HepG2 (cell line): ENCODE measurements around the gene IFNAR2. TPM values are rescaled to one million over a fixed set of nuclear protein-coding genes. Genes with fewer than 3 reads are reported as not detected.

ENCODE experiments used
- ATAC-seq: fragments of 200-7000 bp; cut with Tn5 transposase; 3 replicates; pipeline ENCODE4 v1.9.1; 2020; ENCODE audit warnings: mild to moderate bottlenecking, moderate library complexity
- BruUV-seq: library from RNA; stranded (reverse); fragments of 400-500 nt; replicated peaks from 2 replicates; lab custom pipeline; 2021; lab: Mats Ljungman, UMichigan
- CTCF ChIA-PET: fragments of 300-600 bp; formaldehyde crosslinking; extraction: SDS; loops from one replicate; lab custom pipeline; 2021; ENCODE audit warnings: low total read pairs, inconsistent platforms, low intra/inter-chr PET ratio; lab: Yijun Ruan, JAX
- POLR2A ChIA-PET: fragments of 350-600 bp; sonication (Branson Sonifier 250); formaldehyde crosslinking; loops from one replicate; lab custom pipeline; 2020; ENCODE audit warnings: antibody characterized with exemption, inconsistent platforms; lab: Yijun Ruan, JAX
- DNase-seq: peaks from one replicate; pipeline ENCODE4 v3.0.0-alpha.2; 2015; ENCODE audit warnings: low spot score
- FAIRE-seq: peaks from 3 replicates; lab custom pipeline; 2011; peaks lifted over from hg19 to GRCh38; lab: Jason Lieb, UNC
- H2AFZ ChIP-seq: one replicate; pipeline ENCODE4 v1.6.1; 2011; ENCODE audit warnings: low read length, inconsistent platforms
- H3K27ac ChIP-seq: fragments of 300-600 bp; 3 replicates; pipeline ENCODE4 v1.8.0; 2011; ENCODE audit warnings: mixed run types, mild to moderate bottlenecking, mixed read lengths, low read length, inconsistent platforms; ENCODE audit not compliant: insufficient read depth; ENCODE audit errors: extremely low read length
- H3K27me3 ChIP-seq, 2 experiments: fragments of 200-600 bp in 1 of 2; 2 replicates in 1 of 2; 3 replicates in 1 of 2; pipeline versions ENCODE4 v1.6.0 to v1.8.0; 2011; ENCODE audit warnings: low read length in 2 of 2, mild to moderate bottlenecking in 2 of 2, moderate library complexity in 2 of 2, inconsistent platforms in 1 of 2; ENCODE audit not compliant: insufficient read depth in 2 of 2, control insufficient read depth in 1 of 2
- H3K36me3 ChIP-seq, 2 experiments: fragments of 200-600 bp in 1 of 2; replicated peaks in 1 of 2; 2 replicates in 1 of 2; 3 replicates in 1 of 2; pipeline versions ENCODE4 v1.5.1 to v1.8.0; 2011; ENCODE audit warnings: low read length in 2 of 2, inconsistent platforms in 1 of 2; ENCODE audit not compliant: insufficient read depth in 2 of 2, control insufficient read depth in 1 of 2
- H3K4me1 ChIP-seq: 2 replicates; pipeline ENCODE4 v1.5.1; 2012; ENCODE audit warnings: low read length, inconsistent platforms; ENCODE audit not compliant: insufficient read depth
- H3K4me2 ChIP-seq: 2 replicates; pipeline ENCODE4 v1.6.0; 2011; ENCODE audit warnings: low read depth, low read length, inconsistent platforms
- H3K4me3 ChIP-seq, 3 experiments: fragments of 200-600 bp in 1 of 3; sonication (generic), shearing (Covaris generic) in 1 of 3; replicated peaks in 1 of 3; 2 replicates each; pipeline ENCODE4 v1.5.1; 2011 to 2016; ENCODE audit warnings: low read length in 3 of 3, inconsistent platforms in 2 of 3, low read depth in 2 of 3, mild to moderate bottlenecking in 2 of 3, control low read depth in 1 of 3, mixed read lengths in 1 of 3; ENCODE audit not compliant: insufficient read depth in 1 of 3
- H3K79me2 ChIP-seq: one replicate; pipeline ENCODE4 v1.6.1; 2011; ENCODE audit warnings: low read length, inconsistent platforms; ENCODE audit not compliant: insufficient read depth
- H3K9ac ChIP-seq: 2 replicates; pipeline ENCODE4 v1.6.0; 2011; ENCODE audit warnings: mild to moderate bottlenecking, low read depth, low read length, inconsistent platforms; ENCODE audit not compliant: insufficient read depth
- H3K9me3 ChIP-seq: 2 replicates; pipeline ENCODE4 v1.5.1; 2012; ENCODE audit warnings: mild to moderate bottlenecking, low read length
- H4K20me1 ChIP-seq: 2 replicates; pipeline ENCODE4 v1.6.0; 2011; ENCODE audit warnings: inconsistent platforms, mild to moderate bottlenecking, low read length, moderate library complexity; ENCODE audit not compliant: insufficient read depth
- DPF2 ChIP-seq: sonication (generic); formaldehyde crosslinking; IDR thresholded peaks from 2 replicates; pipeline ENCODE4 v1.4.0; 2020; ENCODE audit warnings: mild to moderate bottlenecking, low read depth, missing genetic modification reagents, borderline replicate concordance
- PHF20 ChIP-seq: sonication (generic); formaldehyde crosslinking; IDR thresholded peaks from 2 replicates; pipeline ENCODE4 v1.5.0; 2020; ENCODE audit warnings: mild to moderate bottlenecking, missing genetic modification reagents
- SMAD3 ChIP-seq: sonication (generic); formaldehyde crosslinking; IDR thresholded peaks from 2 replicates; pipeline ENCODE4 v1.4.0; 2020; ENCODE audit warnings: missing genetic modification reagents
- ZNF451 ChIP-seq: sonication (generic); formaldehyde crosslinking; IDR thresholded peaks from 2 replicates; pipeline ENCODE4 v1.5.0; 2020; ENCODE audit warnings: mild to moderate bottlenecking, missing genetic modification reagents
- WGBS: methylation state at CpG from one replicate; pipeline ENCODE4 v1.1.6; 2017; ENCODE audit warnings: low lambda C conversion rate; 5-methylcytosine and 5-hydroxymethylcytosine counted together
- in situ Hi-C: cut with HindIII; loops from 2 replicates; pipeline ENCODE4 v1.10.0; 2017; ENCODE audit warnings: low pct_unique_long_range_greater_than_20kb; ENCODE audit not compliant: extremely low pct_ligation_motif_present
- intact Hi-C: fragments of 100-400 bp; cut with micrococcal nuclease; formaldehyde crosslinking; loops from one replicate; pipeline ENCODE4 v1.10.0; 2022; ENCODE audit not compliant: unreplicated experiment
- polyA plus RNA-seq, 8 experiments: library from polyadenylated mRNA; depleted of rRNA in 3 of 8; stranded (reverse) in 7 of 8; unstranded in 1 of 8; fragments of >200 nt; fragmentation: Illumina TruSeq in 4 of 8; extraction: Trizol in 4 of 8; gene quantifications; 2 replicates each; pipeline versions ENCODE4 v1.2.1 to v1.2.3, GENCODE V29; 2011 to 2016; ENCODE audit warnings: low read depth in 4 of 8, missing spikeins in 1 of 8, mixed read lengths in 1 of 8; ENCODE audit not compliant: insufficient read depth in 1 of 8
- total RNA-seq, 5 experiments: library from RNA; depleted of rRNA; stranded (reverse); fragments of >200 nt; fragmentation: Illumina TruSeq; extraction: Trizol; gene quantifications; 2 replicates each; pipeline ENCODE4 v1.2.3, GENCODE V29; 2016; ENCODE audit warnings: low read depth in 1 of 5
- TF ChIP-seq, protein P1 (sequence below): sonication (generic); formaldehyde crosslinking; IDR thresholded peaks from 2 replicates; pipeline ENCODE4 v1.4.0; 2020; ENCODE audit warnings: mild to moderate bottlenecking, missing genetic modification reagents

The IFNAR2 gene
- total and polyA plus RNA-seq, 2 of the 13 experiments (the other 11 are each of a cell fraction or from before 2014, with no cell fraction given): 5.1 to 24.1 TPM

DNA sequence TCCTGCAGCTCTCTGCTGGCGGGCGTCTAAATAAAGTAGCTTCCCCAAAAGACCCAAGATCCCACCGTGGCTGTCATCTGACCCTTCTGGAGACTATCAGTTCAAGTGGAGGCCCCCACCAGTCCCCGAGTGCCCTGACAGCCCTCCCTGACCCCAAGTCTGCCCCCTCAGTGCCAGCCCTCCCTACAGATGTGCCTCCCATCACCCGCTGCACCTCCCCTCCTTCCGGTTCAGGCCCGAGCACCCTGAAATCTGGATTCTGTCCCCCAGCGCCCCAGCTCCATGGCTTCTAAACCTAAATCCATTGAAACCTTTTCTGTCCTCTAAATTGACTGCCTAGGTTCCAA is 37.0 kb downstream of the IFNAR2 start (continued):
- no peak for TF ChIP-seq DPF2 (CRISPR knock-in tag)
- TF ChIP-seq ZNF451 (CRISPR knock-in tag): no peak
- TF ChIP-seq SMAD3 (CRISPR knock-in tag): no peak

DNA sequence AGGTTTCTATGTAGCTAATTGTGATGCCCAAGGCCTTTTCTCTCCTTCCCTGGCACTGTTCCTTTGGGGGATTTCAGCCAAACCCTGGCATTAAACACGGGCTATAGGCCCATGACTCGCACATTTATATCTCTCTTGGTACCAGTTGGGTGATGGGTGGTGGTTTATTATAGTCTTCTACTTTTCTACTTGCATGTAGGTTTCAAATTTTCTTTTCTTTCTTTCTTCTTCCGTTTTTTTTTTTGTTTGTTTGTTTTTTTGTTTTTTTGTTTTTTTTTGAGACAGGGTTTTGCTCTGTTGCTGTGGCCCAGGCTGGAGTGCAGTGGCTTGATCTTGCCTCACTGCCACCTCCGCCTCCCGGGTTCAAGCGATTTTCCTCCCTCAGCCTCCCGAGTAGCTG is 37.5 kb downstream of the IFNAR2 start:
- no peaks in the 10 kb centered on the region for H4K20me1 ChIP-seq
- intact Hi-C loops (loop anchor here (5.0 kb wide), 2 partner anchors 35 to 65 kb away; no protein-coding TSS in a partner anchor), in situ Hi-C loops (no loop called here)
- H3K9ac ChIP-seq: peak overlapping the region; percentile 73
- H3K4me1 ChIP-seq: peaks cover 50% of the 10 kb centered on the region
- WGBS: 68% methylated on average over 7 of the region's 7 CpGs
- ChIA-PET POLR2A (interaction anchor here (2.8 kb wide), 1 partner anchor 58 kb away, joined by 15 read pairs; the partner anchor contains the start of gene IFNAR1), CTCF (no interaction called here)
- no peaks in the 10 kb centered on the region for H3K9me3 ChIP-seq
- peak overlapping the region; percentile 85 to 89 (median 85) for H3K4me3 ChIP-seq
- no peak overlapping the region for H2AFZ ChIP-seq
- ATAC-seq: no peak
- DNase-seq: no peak
- H3K27ac ChIP-seq: peak overlapping the region; percentile 62
- H3K27me3 ChIP-seq: no peaks in the 10 kb centered on the region; a peak in 2 of 5 replicates
- H3K36me3 ChIP-seq: peaks cover 7 to 10% of the 10 kb centered on the region in 2 experiments; a peak in 4 of 5 replicates
- no TSS peak for BruUV-seq
- peak overlapping the region; percentile 94 for H3K4me2 ChIP-seq
- TF ChIP-seq, protein P1, sequence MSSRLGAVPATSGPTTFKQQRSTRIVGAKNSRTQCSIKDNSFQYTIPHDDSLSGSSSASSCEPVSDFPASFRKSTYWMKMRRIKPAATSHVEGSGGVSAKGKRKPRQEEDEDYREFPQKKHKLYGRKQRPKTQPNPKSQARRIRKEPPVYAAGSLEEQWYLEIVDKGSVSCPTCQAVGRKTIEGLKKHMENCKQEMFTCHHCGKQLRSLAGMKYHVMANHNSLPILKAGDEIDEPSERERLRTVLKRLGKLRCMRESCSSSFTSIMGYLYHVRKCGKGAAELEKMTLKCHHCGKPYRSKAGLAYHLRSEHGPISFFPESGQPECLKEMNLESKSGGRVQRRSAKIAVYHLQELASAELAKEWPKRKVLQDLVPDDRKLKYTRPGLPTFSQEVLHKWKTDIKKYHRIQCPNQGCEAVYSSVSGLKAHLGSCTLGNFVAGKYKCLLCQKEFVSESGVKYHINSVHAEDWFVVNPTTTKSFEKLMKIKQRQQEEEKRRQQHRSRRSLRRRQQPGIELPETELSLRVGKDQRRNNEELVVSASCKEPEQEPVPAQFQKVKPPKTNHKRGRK (CRISPR knock-in tag): 0 out of 2 replicates have a peak, but pooled peaks have one; percentile 25
- no peak for TF ChIP-seq PHF20 (CRISPR knock-in tag)
- no peak for FAIRE-seq
- no peaks in the 10 kb centered on the region for H3K79me2 ChIP-seq
